ENCODE data around the gene PLCXD3.

DNA sequence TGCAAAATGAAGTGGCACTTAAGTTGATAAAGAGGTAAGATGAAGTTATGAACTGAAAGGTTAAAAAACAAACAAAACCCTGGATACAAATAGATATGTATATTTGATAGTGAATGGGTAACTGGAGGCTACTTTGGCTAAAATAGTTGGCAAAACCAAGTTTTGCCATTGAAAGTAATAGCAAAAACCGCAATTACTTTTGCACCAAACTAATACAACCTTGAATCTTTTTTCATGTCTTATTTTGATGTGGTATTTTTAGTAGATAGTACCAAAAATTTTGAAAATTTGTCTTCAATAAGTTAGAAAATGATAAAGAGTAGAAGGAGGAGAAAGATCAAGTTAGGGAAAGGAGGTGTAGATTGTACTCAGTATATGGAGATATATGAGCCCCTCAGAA, 47.9 kb upstream of the PLCXD3 start:
- no peak for TF ChIP-seq POLR2A (IDR thresholded peaks at IDR 0.05)
- TF ChIP-seq, protein P1, sequence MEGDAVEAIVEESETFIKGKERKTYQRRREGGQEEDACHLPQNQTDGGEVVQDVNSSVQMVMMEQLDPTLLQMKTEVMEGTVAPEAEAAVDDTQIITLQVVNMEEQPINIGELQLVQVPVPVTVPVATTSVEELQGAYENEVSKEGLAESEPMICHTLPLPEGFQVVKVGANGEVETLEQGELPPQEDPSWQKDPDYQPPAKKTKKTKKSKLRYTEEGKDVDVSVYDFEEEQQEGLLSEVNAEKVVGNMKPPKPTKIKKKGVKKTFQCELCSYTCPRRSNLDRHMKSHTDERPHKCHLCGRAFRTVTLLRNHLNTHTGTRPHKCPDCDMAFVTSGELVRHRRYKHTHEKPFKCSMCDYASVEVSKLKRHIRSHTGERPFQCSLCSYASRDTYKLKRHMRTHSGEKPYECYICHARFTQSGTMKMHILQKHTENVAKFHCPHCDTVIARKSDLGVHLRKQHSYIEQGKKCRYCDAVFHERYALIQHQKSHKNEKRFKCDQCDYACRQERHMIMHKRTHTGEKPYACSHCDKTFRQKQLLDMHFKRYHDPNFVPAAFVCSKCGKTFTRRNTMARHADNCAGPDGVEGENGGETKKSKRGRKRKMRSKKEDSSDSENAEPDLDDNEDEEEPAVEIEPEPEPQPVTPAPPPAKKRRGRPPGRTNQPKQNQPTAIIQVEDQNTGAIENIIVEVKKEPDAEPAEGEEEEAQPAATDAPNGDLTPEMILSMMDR (IDR thresholded peaks at IDR 0.05): no peak
